Measurements from ENCODE around the gene SERPINE2. TPM values are rescaled to one million over a fixed set of nuclear protein-coding genes. Genes with fewer than 3 reads are reported as not detected.
A peak's percentile ranks its signal among the peaks of the same experiment; 100 is the strongest.

Gene SERPINE2
- total RNA-seq, 1 experiment from 2014 or later: 231 TPM

DNA sequence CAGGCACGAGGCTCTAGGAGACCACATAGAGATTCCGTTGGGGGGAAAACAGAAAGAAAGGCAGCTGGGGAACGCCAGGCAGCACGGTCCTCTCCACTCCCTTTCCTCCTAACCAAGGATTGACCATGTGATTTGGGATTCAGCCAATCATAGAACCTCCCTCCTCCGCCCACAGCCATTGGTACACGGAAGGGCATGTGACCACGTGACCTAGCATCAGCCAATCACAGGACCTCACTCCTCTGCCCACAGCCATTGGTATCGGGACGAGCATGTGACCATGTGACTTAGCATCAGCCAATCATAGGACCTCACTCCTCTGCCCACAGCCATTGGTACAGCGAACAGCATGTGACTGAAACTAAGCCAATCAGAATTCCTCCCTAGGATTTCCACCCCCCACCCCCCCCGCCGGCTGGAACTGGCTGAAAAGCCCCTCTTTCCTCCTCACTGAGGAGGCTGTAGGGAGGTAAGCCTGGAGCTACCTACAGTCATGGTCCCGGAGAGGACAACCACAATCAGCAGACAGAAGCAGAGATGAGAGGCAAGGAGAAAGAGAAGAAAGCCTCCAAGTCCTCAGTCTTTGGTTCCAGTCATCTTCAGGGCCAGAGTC is 7.6 kb downstream of the SERPINE2 start:
- H3K9me3 Mint-ChIP-seq (ENCODE audit: unreplicated experiment): no peaks in the 10 kb centered on the region
- CTCF ChIA-PET: interaction anchor here (0.9 to 2.2 kb wide), 2 partner anchors 38 to 253 kb away, joined by 4 to 7 read pairs; no protein-coding TSS in a partner anchor

DNA sequence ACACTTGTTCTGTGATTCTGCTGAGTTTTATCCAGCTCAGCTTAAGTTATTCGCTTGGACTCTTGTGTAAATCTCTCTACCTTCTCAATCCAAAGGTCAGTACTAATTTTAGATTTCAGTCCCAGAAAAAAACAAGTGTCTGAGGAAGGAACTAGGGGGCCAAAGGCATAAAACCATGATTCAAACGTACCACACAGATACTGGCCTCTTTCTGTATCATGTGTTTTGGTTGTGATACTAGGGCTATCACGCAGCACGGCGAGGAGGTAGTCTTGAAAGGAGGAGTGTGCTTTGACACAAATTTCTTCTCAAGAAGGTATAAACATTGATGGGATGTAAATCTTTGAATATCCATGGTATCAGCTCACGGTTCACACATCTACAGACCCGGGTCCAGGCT is 8.3 kb downstream of the SERPINE2 start:
- peak overlapping the region; percentile 12 for H3K27ac Mint-ChIP-seq (ENCODE audit: low read depth, unreplicated experiment)
- TF ChIP-seq, protein P1, sequence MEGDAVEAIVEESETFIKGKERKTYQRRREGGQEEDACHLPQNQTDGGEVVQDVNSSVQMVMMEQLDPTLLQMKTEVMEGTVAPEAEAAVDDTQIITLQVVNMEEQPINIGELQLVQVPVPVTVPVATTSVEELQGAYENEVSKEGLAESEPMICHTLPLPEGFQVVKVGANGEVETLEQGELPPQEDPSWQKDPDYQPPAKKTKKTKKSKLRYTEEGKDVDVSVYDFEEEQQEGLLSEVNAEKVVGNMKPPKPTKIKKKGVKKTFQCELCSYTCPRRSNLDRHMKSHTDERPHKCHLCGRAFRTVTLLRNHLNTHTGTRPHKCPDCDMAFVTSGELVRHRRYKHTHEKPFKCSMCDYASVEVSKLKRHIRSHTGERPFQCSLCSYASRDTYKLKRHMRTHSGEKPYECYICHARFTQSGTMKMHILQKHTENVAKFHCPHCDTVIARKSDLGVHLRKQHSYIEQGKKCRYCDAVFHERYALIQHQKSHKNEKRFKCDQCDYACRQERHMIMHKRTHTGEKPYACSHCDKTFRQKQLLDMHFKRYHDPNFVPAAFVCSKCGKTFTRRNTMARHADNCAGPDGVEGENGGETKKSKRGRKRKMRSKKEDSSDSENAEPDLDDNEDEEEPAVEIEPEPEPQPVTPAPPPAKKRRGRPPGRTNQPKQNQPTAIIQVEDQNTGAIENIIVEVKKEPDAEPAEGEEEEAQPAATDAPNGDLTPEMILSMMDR (IDR thresholded peaks at IDR 0.05; ENCODE audit: unreplicated experiment): no peak
- H3K36me3 Mint-ChIP-seq (ENCODE audit: insufficient read depth, unreplicated experiment): no peaks in the 10 kb centered on the region
- H3K9me3 Mint-ChIP-seq (ENCODE audit: unreplicated experiment): no peaks in the 10 kb centered on the region
- BruUV-seq (replicated peaks): no TSS peak
- H3K4me1 Mint-ChIP-seq (ENCODE audit: insufficient read depth, unreplicated experiment): peaks cover 12% of the 10 kb centered on the region
- no peak overlapping the region for H3K4me3 Mint-ChIP-seq (ENCODE audit: unreplicated experiment)
- H3K27me3 Mint-ChIP-seq (ENCODE audit: insufficient read depth, unreplicated experiment): no peaks in the 10 kb centered on the region
- intact Hi-C loops (cut with micrococcal nuclease): no loop called here
- no peak for DNase-seq (ENCODE audit: unreplicated experiment)
- ChIA-PET POLR2A (no interaction called here), CTCF (interaction anchor here (2.2 kb wide), 1 partner anchor 37 kb away, joined by 7 read pairs; no protein-coding TSS in a partner anchor)

More for the DNA sequence above, 7.6 kb downstream of the SERPINE2 start:
- TF ChIP-seq, protein P1 (IDR thresholded peaks at IDR 0.05; ENCODE audit: unreplicated experiment): no peak
- Mint-ChIP-seq H3K27ac (ENCODE audit: low read depth, unreplicated experiment) (no peak overlapping the region), H3K4me1 (ENCODE audit: insufficient read depth, unreplicated experiment) (peaks cover 19% of the 10 kb centered on the region), H3K27me3 (ENCODE audit: insufficient read depth, unreplicated experiment) (no peaks in the 10 kb centered on the region), H3K4me3 (ENCODE audit: unreplicated experiment) (no peak overlapping the region), H3K36me3 (ENCODE audit: insufficient read depth, unreplicated experiment) (no peaks in the 10 kb centered on the region)
- POLR2A ChIA-PET: no interaction called here
- BruUV-seq (replicated peaks): no TSS peak
- DNase-seq (ENCODE audit: unreplicated experiment): no peak
- intact Hi-C loops (cut with micrococcal nuclease): no loop called here

DNA sequence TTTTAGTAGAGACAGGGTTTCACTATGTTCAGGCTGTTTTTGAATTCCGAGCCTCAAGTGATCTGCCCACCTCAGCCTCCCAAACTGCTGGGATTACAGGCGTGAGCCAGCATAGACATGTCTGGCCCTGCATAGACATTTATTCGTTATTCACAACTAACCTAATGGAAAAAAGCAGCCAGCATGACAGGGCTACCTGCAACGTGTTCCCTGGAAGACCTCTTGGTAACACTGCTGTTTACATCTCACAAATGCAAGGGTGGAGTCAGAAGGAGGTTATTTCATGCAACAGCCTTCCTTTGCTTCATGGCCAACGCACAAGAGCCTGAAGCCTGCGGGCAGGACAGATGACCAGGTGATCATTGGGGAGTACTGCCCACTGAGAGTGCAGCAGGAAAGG is 9.2 kb downstream of the SERPINE2 start:
- no peak for DNase-seq (ENCODE audit: unreplicated experiment)
- ChIA-PET CTCF (no interaction called here), POLR2A (interaction anchor here (0.7 kb wide), 1 partner anchor 721 kb away, joined by 3 read pairs; no protein-coding TSS in a partner anchor)
- Mint-ChIP-seq H3K9me3 (ENCODE audit: unreplicated experiment) (no peaks in the 10 kb centered on the region), H3K4me1 (ENCODE audit: insufficient read depth, unreplicated experiment) (peaks cover 12% of the 10 kb centered on the region), H3K36me3 (ENCODE audit: insufficient read depth, unreplicated experiment) (no peaks in the 10 kb centered on the region), H3K27ac (ENCODE audit: low read depth, unreplicated experiment) (peak overlapping the region; percentile 12), H3K4me3 (ENCODE audit: unreplicated experiment) (no peak overlapping the region), H3K27me3 (ENCODE audit: insufficient read depth, unreplicated experiment) (no peaks in the 10 kb centered on the region)
- BruUV-seq (replicated peaks): no TSS peak
- TF ChIP-seq, protein P1 (IDR thresholded peaks at IDR 0.05; ENCODE audit: unreplicated experiment): no peak
- intact Hi-C loops (cut with micrococcal nuclease): no loop called here

DNA sequence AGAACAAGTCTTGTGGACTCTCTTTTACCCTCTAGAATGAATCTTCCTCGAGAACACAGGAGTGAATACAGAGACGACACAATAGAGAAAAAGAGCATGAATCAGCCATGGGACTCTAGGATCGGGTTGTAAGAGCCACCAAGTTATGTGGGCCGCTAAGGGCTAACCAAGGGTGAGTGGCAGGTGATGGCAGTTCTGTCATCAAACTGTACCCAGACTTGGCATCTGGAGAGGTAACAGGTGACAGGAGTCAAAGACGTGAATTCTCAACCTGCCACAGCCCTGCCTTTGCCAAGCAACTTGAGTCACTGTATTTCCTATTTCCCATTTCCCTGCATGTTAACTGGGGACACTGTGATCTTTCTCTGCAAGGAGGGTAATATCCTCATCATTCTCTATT is 11.2 kb downstream of the SERPINE2 start:
- H3K9me3 Mint-ChIP-seq (ENCODE audit: unreplicated experiment): no peaks in the 10 kb centered on the region
- no TSS peak for BruUV-seq (replicated peaks)
- intact Hi-C loops (cut with micrococcal nuclease): no loop called here
- no peak overlapping the region for H3K4me3 Mint-ChIP-seq (ENCODE audit: unreplicated experiment)
- ChIA-PET CTCF (interaction anchor here (1.4 kb wide), 1 partner anchor 34 kb away, joined by 4 read pairs; no protein-coding TSS in a partner anchor), POLR2A (no interaction called here)
- TF ChIP-seq, protein P1 (IDR thresholded peaks at IDR 0.05; ENCODE audit: unreplicated experiment): no peak
- H3K27ac Mint-ChIP-seq (ENCODE audit: low read depth, unreplicated experiment): no peak overlapping the region
- H3K4me1 Mint-ChIP-seq (ENCODE audit: insufficient read depth, unreplicated experiment): peaks cover 6% of the 10 kb centered on the region
- DNase-seq (ENCODE audit: unreplicated experiment): no peak
- no peaks in the 10 kb centered on the region for H3K27me3 Mint-ChIP-seq (ENCODE audit: insufficient read depth, unreplicated experiment)
- no peaks in the 10 kb centered on the region for H3K36me3 Mint-ChIP-seq (ENCODE audit: insufficient read depth, unreplicated experiment)
